OCI-LY1 (cell line): Measurements from ENCODE around the gene OMD.
A peak's percentile ranks its signal among the peaks of the same experiment; 100 is the strongest.

Source experiments
- H2AFZ ChIP-seq: fragments of 200-600 bp; sonication (generic), shearing (Covaris generic); 2 replicates; pipeline ENCODE4 v1.6.0; 2014; ENCODE audit warnings: antibody characterized with exemption, mild to moderate bottlenecking, low read length
- H3F3A ChIP-seq: fragments of 200-600 bp; sonication (generic), shearing (Covaris generic); 2 replicates; pipeline ENCODE4 v1.6.0; 2014; ENCODE audit warnings: mild to moderate bottlenecking, antibody characterized with exemption, low read length, moderate library complexity; ENCODE audit not compliant: insufficient read depth
- H3K27ac ChIP-seq: fragments of 200-600 bp; sonication (generic); 2 replicates; pipeline ENCODE4 v1.5.1; 2014; ENCODE audit warnings: low read length, mixed run types, mild to moderate bottlenecking, low read depth; ENCODE audit not compliant: poor library complexity, severe bottlenecking
- H3K27me3 ChIP-seq: fragments of 200-600 bp; sonication (generic); 2 replicates; pipeline ENCODE4 v1.6.0; 2014; ENCODE audit warnings: antibody characterized with exemption, mild to moderate bottlenecking, low read length, moderate library complexity; ENCODE audit not compliant: insufficient read depth
- H3K36me3 ChIP-seq: fragments of 200-600 bp; sonication (generic); 2 replicates; pipeline ENCODE4 v1.6.1; 2014; ENCODE audit warnings: mild to moderate bottlenecking, antibody characterized with exemption, low read length, moderate library complexity, mixed read lengths; ENCODE audit not compliant: insufficient read depth
- H3K4me1 ChIP-seq: fragments of 200-600 bp; sonication (generic); 2 replicates; pipeline ENCODE4 v1.5.1; 2014; ENCODE audit warnings: mild to moderate bottlenecking, low read length, moderate library complexity; ENCODE audit not compliant: insufficient read depth, severe bottlenecking
- H3K4me2 ChIP-seq: fragments of 200-600 bp; sonication (generic), shearing (Covaris generic); 2 replicates; pipeline ENCODE4 v1.6.1; 2014; ENCODE audit warnings: low read length
- H3K4me3 ChIP-seq: fragments of 200-600 bp; sonication (generic); 2 replicates; pipeline ENCODE4 v1.5.1; 2014; ENCODE audit warnings: low read length, low read depth, mild to moderate bottlenecking, mixed read lengths; ENCODE audit not compliant: poor library complexity, severe bottlenecking
- H3K79me2 ChIP-seq: fragments of 200-600 bp; shearing (Covaris generic); 2 replicates; pipeline ENCODE4 v1.6.1; 2016; ENCODE audit warnings: mixed run types, low read length, mixed read lengths; ENCODE audit not compliant: insufficient read depth
- H3K9ac ChIP-seq: fragments of 200-600 bp; sonication (generic), shearing (Covaris generic); 2 replicates; pipeline ENCODE4 v1.6.1; 2014; ENCODE audit warnings: mild to moderate bottlenecking, low read length, mixed read lengths
- H3K9me2 ChIP-seq: fragments of 200-600 bp; sonication (generic), shearing (Covaris generic); 2 replicates; pipeline ENCODE4 v1.6.1; 2014; ENCODE audit warnings: low read depth, mild to moderate bottlenecking, low read length, mixed read lengths
- H3K9me3 ChIP-seq: fragments of 200-600 bp; shearing (Covaris generic); 2 replicates; pipeline ENCODE4 v1.6.1; 2014; ENCODE audit warnings: low read length, mixed read lengths
- H4K20me1 ChIP-seq: fragments of 200-600 bp; sonication (generic), shearing (Covaris generic); 2 replicates; pipeline ENCODE4 v1.6.0; 2016; ENCODE audit warnings: mild to moderate bottlenecking, low read length; ENCODE audit not compliant: insufficient read depth
- CTCF ChIP-seq: fragments of 200-600 bp; sonication (generic), shearing (Covaris generic); IDR thresholded peaks from 2 replicates; pipeline ENCODE4 v1.5.1; 2017; ENCODE audit warnings: mild to moderate bottlenecking, antibody characterized with exemption, low read length, moderate library complexity, mixed read lengths
- EZH2 ChIP-seq: fragments of 200-600 bp; sonication (generic), shearing (Covaris generic); IDR thresholded peaks from 2 replicates; pipeline ENCODE4 v1.8.0; 2017; ENCODE audit warnings: borderline replicate concordance, mixed run types, mild to moderate bottlenecking, antibody characterized with exemption, low read length, moderate library complexity, mixed read lengths

Gene OMD

DNA sequence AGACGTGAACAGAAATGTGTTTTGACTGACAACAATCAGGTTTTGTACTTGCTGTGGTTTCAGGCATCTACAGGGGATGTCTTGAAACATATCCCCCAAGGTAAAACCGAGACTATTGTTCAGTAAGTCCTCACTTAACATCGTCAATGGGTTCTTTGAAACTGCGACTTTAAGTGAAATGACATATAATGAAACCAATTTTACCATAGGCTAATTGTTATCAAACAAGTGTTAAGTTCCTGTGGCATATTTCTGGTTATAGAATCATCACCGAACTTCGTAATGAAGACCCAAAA is 16.4 kb upstream of the OMD start:
- Histone ChIP-seq H3F3A (no peaks in the 10 kb centered on the region), H3K9me2 (no peaks in the 10 kb centered on the region), H3K4me2 (no peak overlapping the region), H4K20me1 (no peaks in the 10 kb centered on the region), H3K4me3 (no peak overlapping the region), H3K36me3 (no peaks in the 10 kb centered on the region), H3K79me2 (no peaks in the 10 kb centered on the region), H3K27ac (no peak overlapping the region), H2AFZ (no peak overlapping the region), H3K4me1 (no peaks in the 10 kb centered on the region), H3K9me3 (no peaks in the 10 kb centered on the region), H3K9ac (no peak overlapping the region), H3K27me3 (no peaks in the 10 kb centered on the region)
- TF ChIP-seq EZH2 (no peak), CTCF (no peak)

- H3K4me2 ChIP-seq, result no peak overlapping the region
- no peak overlapping the region for H3K27ac ChIP-seq
- H3K9me3 ChIP-seq, result no peaks in the 10 kb centered on the region
- no peaks in the 10 kb centered on the region for H3K79me2 ChIP-seq
- H3K9me2 ChIP-seq, result no peaks in the 10 kb centered on the region
- H3K27me3 ChIP-seq, result no peaks in the 10 kb centered on the region
- no peaks in the 10 kb centered on the region for H4K20me1 ChIP-seq
- no peak overlapping the region for H3K9ac ChIP-seq
- H3F3A ChIP-seq, result no peaks in the 10 kb centered on the region
- no peaks in the 10 kb centered on the region for H3K4me1 ChIP-seq
- TF ChIP-seq CTCF (no peak), EZH2 (no peak)
- H2AFZ ChIP-seq, result no peak overlapping the region
- H3K4me3 ChIP-seq, result no peak overlapping the region
- no peaks in the 10 kb centered on the region for H3K36me3 ChIP-seq
Measured at GRCh38 chr9:92439921-92440750, 15.9 kb upstream of the OMD start.

GRCh38 chr9:92438900-92439526 is 14.7 kb upstream of the OMD start:
- no peak overlapping the region for H3K4me3 ChIP-seq
- no peaks in the 10 kb centered on the region for H4K20me1 ChIP-seq
- TF ChIP-seq EZH2, result no peak
- peak; percentile 31 for TF ChIP-seq CTCF
- H3K9me3 ChIP-seq, result no peaks in the 10 kb centered on the region
- H3K36me3 ChIP-seq, result no peaks in the 10 kb centered on the region
- H2AFZ ChIP-seq, result no peak overlapping the region
- no peaks in the 10 kb centered on the region for H3K27me3 ChIP-seq
- H3K4me2 ChIP-seq, result no peak overlapping the region
- H3K9me2 ChIP-seq, result no peaks in the 10 kb centered on the region
- H3K9ac ChIP-seq, result no peak overlapping the region
- H3K4me1 ChIP-seq, result no peaks in the 10 kb centered on the region
- H3K27ac ChIP-seq, result no peak overlapping the region
- H3K79me2 ChIP-seq, result no peaks in the 10 kb centered on the region
- no peaks in the 10 kb centered on the region for H3F3A ChIP-seq
